ENCODE results near the gene CDK12. TPM values are rescaled to one million over a fixed set of nuclear protein-coding genes. Genes with fewer than 3 reads are reported as not detected.
A peak's percentile ranks its signal among the peaks of the same experiment; 100 is the strongest.

The CDK12 gene
- total RNA-seq, 2 experiments from 2014 or later: 68.1 to 70.7 TPM

- H3K27ac Mint-ChIP-seq: no peak overlapping the region
- H3K9me3 Mint-ChIP-seq: no peaks in the 10 kb centered on the region
- H3K27me3 Mint-ChIP-seq: no peaks in the 10 kb centered on the region
- ChIA-PET CTCF (interaction anchor here (0.7 to 2.0 kb wide), 2 partner anchors 15 to 21 kb away, joined by 3 to 8 read pairs; no protein-coding TSS in a partner anchor), POLR2A (interaction anchor here (0.6 kb wide), 1 partner anchor 12 kb away, joined by 3 read pairs; no protein-coding TSS in a partner anchor)
- no peak for DNase-seq
- H3K36me3 Mint-ChIP-seq (ENCODE audit: low read depth): peaks cover 19% of the 10 kb centered on the region
- H3K4me3 Mint-ChIP-seq: no peak overlapping the region
- H3K4me1 Mint-ChIP-seq: no peaks in the 10 kb centered on the region
Observed at GRCh38 chr17:39562976-39563375, 101.7 kb downstream of the CDK12 start.

DNA sequence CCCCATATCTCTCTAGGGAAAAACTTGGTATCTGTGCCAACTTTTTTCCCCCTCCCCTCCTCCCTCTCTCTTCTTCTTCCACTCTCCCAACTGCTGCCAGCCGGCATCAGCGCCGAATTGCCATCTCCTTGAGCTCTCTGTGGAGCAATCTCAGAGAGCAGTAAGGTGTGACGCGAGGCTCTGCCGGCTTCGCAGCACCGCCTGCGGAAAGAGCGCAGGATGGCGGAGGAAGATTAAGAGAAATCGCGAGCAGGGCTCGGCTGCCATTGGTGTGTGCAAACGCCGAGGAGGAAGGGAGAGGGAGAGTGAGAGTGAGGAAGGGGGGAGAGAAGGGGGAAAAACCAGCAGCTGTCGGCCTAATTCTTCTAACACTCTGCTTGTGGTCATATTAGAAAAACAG, 102.2 kb downstream of the CDK12 start:
- no peak for DNase-seq
- H3K27me3 Mint-ChIP-seq: no peaks in the 10 kb centered on the region
- POLR2A ChIA-PET: interaction anchor here (0.6 kb wide), 1 partner anchor 12 kb away, joined by 3 read pairs; no protein-coding TSS in a partner anchor
- H3K9me3 Mint-ChIP-seq: no peaks in the 10 kb centered on the region
- H3K36me3 Mint-ChIP-seq (ENCODE audit: low read depth): peaks cover 24% of the 10 kb centered on the region
- no peak overlapping the region for H3K4me3 Mint-ChIP-seq
- no peak overlapping the region for H3K27ac Mint-ChIP-seq
- no peaks in the 10 kb centered on the region for H3K4me1 Mint-ChIP-seq
- CTCF ChIA-PET: no interaction called here

GRCh38 chr17:39564211-39564848, 103.0 kb downstream of the CDK12 start:
- no peaks in the 10 kb centered on the region for H3K9me3 Mint-ChIP-seq
- H3K36me3 Mint-ChIP-seq (ENCODE audit: low read depth): peaks cover 31% of the 10 kb centered on the region
- no peaks in the 10 kb centered on the region for H3K27me3 Mint-ChIP-seq
- CTCF ChIA-PET: no interaction called here
- POLR2A ChIA-PET: no interaction called here
- H3K4me3 Mint-ChIP-seq: no peak overlapping the region
- H3K4me1 Mint-ChIP-seq: no peaks in the 10 kb centered on the region
- no peak for DNase-seq
- H3K27ac Mint-ChIP-seq: no peak overlapping the region

DNA sequence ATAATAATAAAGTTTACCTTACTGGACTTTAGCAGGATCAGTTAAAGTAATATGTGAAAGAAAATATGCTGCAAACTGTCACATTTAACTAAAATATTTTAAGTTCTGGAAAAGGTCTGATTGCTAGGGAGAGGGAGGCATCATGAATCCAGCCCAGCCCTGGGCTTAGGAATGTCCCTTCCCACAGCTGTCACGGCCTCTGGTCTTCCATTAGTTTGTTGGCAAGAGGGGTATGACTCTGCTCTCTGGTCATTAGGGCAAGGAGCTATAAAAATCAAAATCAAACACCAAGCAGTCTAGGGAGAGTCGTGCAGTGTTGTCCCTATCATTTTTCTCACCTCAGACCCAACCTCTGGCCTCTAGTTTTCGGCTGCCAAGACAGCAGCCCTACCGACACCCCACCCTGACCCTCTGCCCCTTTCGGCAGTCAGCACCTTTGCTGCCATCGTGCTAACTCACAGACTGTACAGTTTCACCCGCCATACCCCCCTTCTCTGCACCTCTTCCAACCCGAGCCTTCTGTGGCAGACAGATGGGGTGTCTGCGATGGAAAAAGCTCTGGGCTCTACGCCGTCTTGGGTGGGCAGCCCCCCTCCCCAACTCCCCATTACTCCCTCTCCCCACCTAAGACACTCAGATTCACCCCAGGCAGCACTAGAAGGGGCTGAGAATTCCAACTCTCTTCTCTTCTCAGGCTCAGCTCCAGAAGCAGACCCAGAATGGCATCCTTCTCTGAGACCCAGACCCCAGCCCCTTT, 105.0 kb downstream of the CDK12 start:
- Mint-ChIP-seq H3K27ac (no peak overlapping the region), H3K4me3 (no peak overlapping the region), H3K36me3 (ENCODE audit: low read depth) (peaks cover 44% of the 10 kb centered on the region), H3K4me1 (no peaks in the 10 kb centered on the region), H3K27me3 (no peaks in the 10 kb centered on the region), H3K9me3 (peaks cover 3% of the 10 kb centered on the region)
- ChIA-PET CTCF (interaction anchor here (2.5 kb wide), 1 partner anchor 18 kb away, joined by 6 read pairs; no protein-coding TSS in a partner anchor), POLR2A (no interaction called here)
- no peak for DNase-seq

DNA sequence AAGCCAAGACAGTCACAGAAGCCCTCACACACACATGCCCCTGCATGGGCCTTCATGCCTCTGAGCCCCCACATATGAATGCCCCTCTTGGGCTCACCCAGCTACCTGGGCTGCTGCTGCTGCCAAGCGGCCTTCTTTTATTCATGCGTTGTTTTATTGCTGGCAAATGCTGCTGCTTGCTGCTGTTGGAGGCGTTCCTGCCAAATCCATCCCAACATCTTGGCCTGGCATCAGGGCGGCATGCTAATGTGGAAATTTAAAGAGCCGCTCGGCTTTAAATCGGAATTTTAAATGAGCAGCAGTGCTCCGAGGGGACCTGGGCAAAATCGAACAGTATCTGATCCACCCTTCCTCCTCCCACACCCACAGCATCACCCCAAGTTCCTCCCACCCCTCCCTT, 107.4 kb downstream of the CDK12 start:
- Mint-ChIP-seq H3K9me3 (peaks cover 3% of the 10 kb centered on the region), H3K36me3 (ENCODE audit: low read depth) (peaks cover 47% of the 10 kb centered on the region), H3K27ac (no peak overlapping the region), H3K4me3 (no peak overlapping the region), H3K27me3 (no peaks in the 10 kb centered on the region), H3K4me1 (peaks cover 2% of the 10 kb centered on the region)
- no peak for DNase-seq
- CTCF ChIA-PET: interaction anchor here (2.5 kb wide), 1 partner anchor 21 kb away, joined by 6 read pairs; no protein-coding TSS in a partner anchor
- POLR2A ChIA-PET: no interaction called here

GRCh38 chr17:39569126-39569525, 107.8 kb downstream of the CDK12 start:
- no peak for DNase-seq
- H3K27me3 Mint-ChIP-seq: peaks cover 3% of the 10 kb centered on the region
- peaks cover 5% of the 10 kb centered on the region for H3K4me1 Mint-ChIP-seq
- POLR2A ChIA-PET: interaction anchor here (0.6 kb wide), 1 partner anchor 50 kb away, joined by 3 read pairs; no protein-coding TSS in a partner anchor
- CTCF ChIA-PET: no interaction called here
- no peak overlapping the region for H3K4me3 Mint-ChIP-seq
- peaks cover 47% of the 10 kb centered on the region for H3K36me3 Mint-ChIP-seq (ENCODE audit: low read depth)
- peaks cover 3% of the 10 kb centered on the region for H3K9me3 Mint-ChIP-seq
- no peak overlapping the region for H3K27ac Mint-ChIP-seq

- Mint-ChIP-seq H3K27me3 (peaks cover 11% of the 10 kb centered on the region), H3K36me3 (ENCODE audit: low read depth) (peaks cover 39% of the 10 kb centered on the region), H3K4me3 (no peak overlapping the region), H3K4me1 (peaks cover 7% of the 10 kb centered on the region), H3K27ac (no peak overlapping the region), H3K9me3 (peaks cover 3% of the 10 kb centered on the region)
- ChIA-PET CTCF (no interaction called here), POLR2A (no interaction called here)
- DNase-seq: no peak
Observed at GRCh38 chr17:39572121-39572520, 110.8 kb downstream of the CDK12 start.

GRCh38 chr17:39573447-39574298, 112.4 kb downstream of the CDK12 start:
- peaks cover 7% of the 10 kb centered on the region for H3K4me1 Mint-ChIP-seq
- H3K9me3 Mint-ChIP-seq: peaks cover 3% of the 10 kb centered on the region
- peaks cover 11% of the 10 kb centered on the region for H3K27me3 Mint-ChIP-seq
- no peak overlapping the region for H3K27ac Mint-ChIP-seq
- H3K4me3 Mint-ChIP-seq: peak overlapping the region; percentile 82
- CTCF ChIA-PET: interaction anchor here (0.7 to 1.0 kb wide), 4 partner anchors 26 to 145 kb away, joined by 3 to 8 read pairs (median 4); no protein-coding TSS in a partner anchor
- peak; percentile 58 for DNase-seq
- POLR2A ChIA-PET: interaction anchor here (0.6 to 1.1 kb wide), 2 partner anchors 16 to 122 kb away, joined by 3 read pairs; partner anchors contain the start of gene MED1
- peaks cover 27% of the 10 kb centered on the region for H3K36me3 Mint-ChIP-seq (ENCODE audit: low read depth)

GRCh38 chr17:39576187-39576586, 114.9 kb downstream of the CDK12 start:
- no peak overlapping the region for H3K27ac Mint-ChIP-seq
- peaks cover 11% of the 10 kb centered on the region for H3K27me3 Mint-ChIP-seq
- peaks cover 7% of the 10 kb centered on the region for H3K4me1 Mint-ChIP-seq
- no peak for DNase-seq
- H3K36me3 Mint-ChIP-seq (ENCODE audit: low read depth): peaks cover 8% of the 10 kb centered on the region
- no peak overlapping the region for H3K4me3 Mint-ChIP-seq
- POLR2A ChIA-PET: no interaction called here
- H3K9me3 Mint-ChIP-seq: peaks cover under 1% of the 10 kb centered on the region
- CTCF ChIA-PET: interaction anchor here (0.6 to 1.1 kb wide), 5 partner anchors 24 to 610 kb away, joined by 3 to 4 read pairs (median 3); no protein-coding TSS in a partner anchor

DNA sequence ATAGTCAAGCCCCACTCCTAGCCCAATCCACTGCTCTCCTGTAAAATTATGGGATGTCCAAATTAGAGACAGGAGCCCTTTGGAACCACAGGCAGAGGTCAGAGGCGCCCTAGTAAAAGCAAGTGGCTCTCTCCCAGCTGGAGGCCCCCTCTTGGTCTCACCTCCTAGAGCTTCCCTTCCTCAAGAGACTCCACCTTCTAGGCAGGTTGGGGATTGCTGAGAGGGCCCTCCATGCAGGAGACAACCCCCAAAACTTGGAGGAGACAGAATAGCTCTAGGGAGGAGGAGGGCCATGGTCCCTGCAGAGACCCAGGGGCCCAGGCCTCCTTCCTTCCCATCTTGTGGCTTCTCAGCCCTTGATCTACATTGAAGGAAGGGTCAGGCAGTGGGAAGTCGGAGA, 117.0 kb downstream of the CDK12 start:
- DNase-seq: no peak
- Mint-ChIP-seq H3K4me3 (no peak overlapping the region), H3K36me3 (ENCODE audit: low read depth) (no peaks in the 10 kb centered on the region), H3K4me1 (peaks cover 5% of the 10 kb centered on the region), H3K9me3 (no peaks in the 10 kb centered on the region), H3K27me3 (peaks cover 12% of the 10 kb centered on the region), H3K27ac (no peak overlapping the region)
- ChIA-PET POLR2A (interaction anchor here (1.1 kb wide), 1 partner anchor 30 kb away, joined by 4 read pairs; no protein-coding TSS in a partner anchor), CTCF (interaction anchor here (1.6 kb wide), 1 partner anchor 30 kb away, joined by 6 read pairs; no protein-coding TSS in a partner anchor)

- no peak for DNase-seq
- peaks cover 10% of the 10 kb centered on the region for H3K27me3 Mint-ChIP-seq
- H3K36me3 Mint-ChIP-seq (ENCODE audit: low read depth): no peaks in the 10 kb centered on the region
- no peaks in the 10 kb centered on the region for H3K9me3 Mint-ChIP-seq
- no peak overlapping the region for H3K4me3 Mint-ChIP-seq
- ChIA-PET POLR2A (no interaction called here), CTCF (interaction anchor here (0.7 to 1.6 kb wide), 2 partner anchors 31 to 42 kb away, joined by 5 to 6 read pairs; no protein-coding TSS in a partner anchor)
- H3K27ac Mint-ChIP-seq: no peak overlapping the region
- no peaks in the 10 kb centered on the region for H3K4me1 Mint-ChIP-seq
Observed at GRCh38 chr17:39579318-39580081, 118.2 kb downstream of the CDK12 start.

DNA sequence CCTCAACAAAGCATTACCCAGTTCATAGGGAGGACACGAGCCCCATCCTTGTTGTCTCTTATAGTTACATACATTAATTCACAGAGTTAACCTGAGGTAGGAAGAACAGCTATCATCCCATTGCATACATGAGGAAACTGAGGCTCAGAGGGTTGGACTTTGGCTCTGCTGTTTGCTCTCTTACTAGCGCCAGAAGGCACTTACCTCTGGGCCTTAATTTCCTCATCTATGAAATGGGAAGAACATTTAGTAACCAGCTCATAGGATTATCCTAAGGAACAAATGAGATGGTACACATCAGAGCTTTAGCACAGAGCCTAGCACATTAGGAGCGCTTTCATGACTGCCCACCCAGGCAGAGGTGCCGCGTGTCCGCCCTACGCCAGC, 118.8 kb downstream of the CDK12 start:
- Mint-ChIP-seq H3K36me3 (ENCODE audit: low read depth) (no peaks in the 10 kb centered on the region), H3K27me3 (peaks cover 6% of the 10 kb centered on the region), H3K4me1 (no peaks in the 10 kb centered on the region), H3K9me3 (no peaks in the 10 kb centered on the region), H3K4me3 (no peak overlapping the region), H3K27ac (no peak overlapping the region)
- POLR2A ChIA-PET: no interaction called here
- no peak for DNase-seq
- CTCF ChIA-PET: interaction anchor here (1.6 kb wide), 1 partner anchor 32 kb away, joined by 6 read pairs; no protein-coding TSS in a partner anchor
